ENCODE data around the gene CDK5RAP2. TPM values are rescaled to one million over a fixed set of nuclear protein-coding genes. Genes with fewer than 3 reads are reported as not detected.
A peak's percentile ranks its signal among the peaks of the same experiment; 100 is the strongest.

The CDK5RAP2 gene
- total RNA-seq, 2 experiments from 2014 or later: 75.3 to 75.9 TPM

DNA sequence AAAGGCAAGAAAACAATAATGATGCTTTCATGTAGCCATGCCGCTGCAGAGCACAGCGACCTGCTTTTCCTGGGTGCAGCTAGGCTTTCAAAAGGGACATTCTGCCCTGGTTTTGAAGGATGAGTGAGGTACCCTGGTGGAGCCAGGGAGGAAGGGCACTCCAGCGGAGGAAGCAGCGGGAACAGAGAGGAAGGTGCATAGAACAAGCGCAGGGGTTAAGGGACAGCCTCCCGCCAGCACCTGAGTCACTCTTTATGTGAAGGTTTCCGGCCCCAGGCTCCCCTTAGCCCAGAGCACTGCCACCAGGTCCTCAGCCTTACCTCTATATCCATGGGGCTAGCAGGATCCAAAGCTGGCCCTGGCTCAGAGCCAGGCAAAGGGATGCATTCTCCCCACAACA is 221.1 kb downstream of the CDK5RAP2 start:
- H3K27ac Mint-ChIP-seq: no peak overlapping the region
- no peaks in the 10 kb centered on the region for H3K27me3 Mint-ChIP-seq
- CTCF ChIA-PET: no interaction called here
- no peak for DNase-seq
- no peak overlapping the region for H3K4me3 Mint-ChIP-seq
- intact Hi-C loops (cut with micrococcal nuclease): no loop called here
- POLR2A ChIA-PET: no interaction called here
- peaks cover 7% of the 10 kb centered on the region for H3K9me3 Mint-ChIP-seq
- H3K4me1 Mint-ChIP-seq (ENCODE audit: low read depth): no peaks in the 10 kb centered on the region
- peaks cover 3% of the 10 kb centered on the region for H3K36me3 Mint-ChIP-seq

DNA sequence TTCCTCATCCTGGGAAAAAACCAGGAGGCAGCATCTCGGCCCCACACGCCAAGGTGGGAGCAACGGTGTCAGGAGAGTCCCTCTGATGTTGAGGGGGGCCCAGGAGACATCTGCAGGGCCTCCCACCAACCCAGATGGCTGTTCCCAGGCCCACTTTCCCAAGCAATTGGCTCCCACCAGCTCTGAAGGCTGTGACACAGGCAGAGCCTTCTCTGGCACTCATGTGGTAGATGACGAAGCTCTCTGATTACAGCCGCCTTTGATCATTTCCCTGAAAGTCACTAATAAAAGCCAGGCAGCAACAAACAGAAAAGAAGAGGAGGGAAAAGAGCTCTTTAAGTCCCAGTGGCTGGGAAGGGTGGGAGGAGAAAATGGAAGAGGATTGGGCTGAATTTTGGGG is 226.5 kb downstream of the CDK5RAP2 start:
- ChIA-PET CTCF (no interaction called here), POLR2A (no interaction called here)
- DNase-seq: no peak
- Mint-ChIP-seq H3K36me3 (peaks cover 3% of the 10 kb centered on the region), H3K4me3 (no peak overlapping the region), H3K9me3 (peaks cover 7% of the 10 kb centered on the region), H3K27ac (no peak overlapping the region), H3K27me3 (peaks cover 3% of the 10 kb centered on the region), H3K4me1 (ENCODE audit: low read depth) (no peaks in the 10 kb centered on the region)
- intact Hi-C loops (cut with micrococcal nuclease): no loop called here

DNA sequence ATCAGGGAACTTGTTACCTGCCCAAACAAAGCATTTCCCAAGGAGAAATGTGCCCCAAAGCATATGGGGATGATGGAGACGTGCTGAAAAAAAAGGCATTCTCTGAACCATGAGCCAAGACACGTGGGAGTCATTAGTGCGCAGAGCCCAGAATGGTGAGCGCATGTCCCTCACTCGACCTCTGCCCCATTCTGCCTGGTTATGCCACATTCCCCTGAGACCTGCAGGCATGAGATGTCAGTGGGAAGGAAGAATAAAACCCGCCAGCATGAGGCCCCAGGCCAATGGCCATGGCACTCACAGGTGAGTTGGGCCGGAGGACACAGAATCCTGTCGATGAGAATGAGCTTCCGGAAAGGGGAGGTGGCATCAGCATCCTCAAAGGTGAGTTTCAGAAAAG is 228.9 kb downstream of the CDK5RAP2 start:
- Mint-ChIP-seq H3K9me3 (peaks cover 2% of the 10 kb centered on the region), H3K27me3 (peaks cover 3% of the 10 kb centered on the region), H3K27ac (no peak overlapping the region), H3K4me1 (ENCODE audit: low read depth) (no peaks in the 10 kb centered on the region), H3K4me3 (no peak overlapping the region), H3K36me3 (no peaks in the 10 kb centered on the region)
- POLR2A ChIA-PET: interaction anchor here (0.6 kb wide), 1 partner anchor 240 kb away, joined by 3 read pairs; no protein-coding TSS in a partner anchor
- no peak for DNase-seq
- CTCF ChIA-PET: no interaction called here
- intact Hi-C loops (cut with micrococcal nuclease): no loop called here

DNA sequence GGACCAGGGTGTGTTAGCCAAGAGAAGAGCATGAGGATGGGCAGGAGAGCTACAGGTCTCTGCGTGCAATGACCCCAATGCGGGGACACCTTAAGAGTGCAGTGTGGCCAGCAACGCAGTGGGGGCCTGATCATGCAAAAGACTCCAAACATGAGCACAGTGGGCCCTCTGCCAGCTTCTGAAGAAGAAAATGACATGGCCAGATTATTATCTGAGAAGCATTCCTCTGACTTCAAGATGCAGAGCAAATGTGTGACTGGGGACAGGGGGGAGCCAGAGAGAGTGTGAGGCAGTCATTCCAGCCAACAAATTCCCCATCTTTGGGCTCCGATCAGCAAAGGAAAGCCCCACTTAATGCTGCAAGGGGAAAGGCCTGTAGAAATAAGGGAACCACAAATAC is 229.4 kb downstream of the CDK5RAP2 start:
- Mint-ChIP-seq H3K27ac (no peak overlapping the region), H3K27me3 (peaks cover 3% of the 10 kb centered on the region), H3K4me3 (no peak overlapping the region), H3K36me3 (no peaks in the 10 kb centered on the region), H3K9me3 (no peaks in the 10 kb centered on the region), H3K4me1 (ENCODE audit: low read depth) (peaks cover under 1% of the 10 kb centered on the region)
- POLR2A ChIA-PET: no interaction called here
- CTCF ChIA-PET: interaction anchor here (0.6 kb wide), 1 partner anchor 795 kb away, joined by 3 read pairs; no protein-coding TSS in a partner anchor
- DNase-seq: no peak
- intact Hi-C loops (cut with micrococcal nuclease): no loop called here

DNA sequence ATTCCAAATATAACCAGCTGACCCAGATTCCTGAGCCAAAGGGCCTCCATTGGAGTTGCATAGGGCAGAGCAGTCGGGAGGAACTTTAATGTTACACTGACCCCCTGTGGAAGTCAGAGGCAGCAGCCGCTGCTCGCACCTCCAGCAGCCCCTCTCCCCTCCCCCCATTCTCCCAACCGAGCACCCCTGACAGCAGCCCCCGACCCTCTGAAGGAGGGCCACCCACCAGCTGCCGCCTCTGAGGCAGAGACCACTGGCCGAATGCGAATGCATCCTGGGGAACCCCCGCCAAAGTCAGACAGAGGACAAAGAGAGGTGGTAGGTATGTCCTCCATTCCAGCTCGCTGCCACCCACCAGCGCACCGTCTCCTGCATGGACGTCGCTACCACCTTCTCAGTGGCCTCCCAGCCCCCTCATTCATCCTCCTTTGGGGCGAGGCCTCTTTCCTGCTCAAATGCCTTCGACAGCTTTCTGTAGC is 231.0 kb downstream of the CDK5RAP2 start:
- CTCF ChIA-PET: no interaction called here
- H3K27me3 Mint-ChIP-seq: peaks cover 3% of the 10 kb centered on the region
- no peak overlapping the region for H3K4me3 Mint-ChIP-seq
- DNase-seq: peak; percentile 18
- intact Hi-C loops (cut with micrococcal nuclease): loop anchor here (5.0 kb wide), 1 partner anchor 382 kb away; no protein-coding TSS in a partner anchor
- peaks cover 2% of the 10 kb centered on the region for H3K4me1 Mint-ChIP-seq (ENCODE audit: low read depth)
- POLR2A ChIA-PET: no interaction called here
- H3K9me3 Mint-ChIP-seq: no peaks in the 10 kb centered on the region
- H3K36me3 Mint-ChIP-seq: no peaks in the 10 kb centered on the region
- no peak overlapping the region for H3K27ac Mint-ChIP-seq

DNA sequence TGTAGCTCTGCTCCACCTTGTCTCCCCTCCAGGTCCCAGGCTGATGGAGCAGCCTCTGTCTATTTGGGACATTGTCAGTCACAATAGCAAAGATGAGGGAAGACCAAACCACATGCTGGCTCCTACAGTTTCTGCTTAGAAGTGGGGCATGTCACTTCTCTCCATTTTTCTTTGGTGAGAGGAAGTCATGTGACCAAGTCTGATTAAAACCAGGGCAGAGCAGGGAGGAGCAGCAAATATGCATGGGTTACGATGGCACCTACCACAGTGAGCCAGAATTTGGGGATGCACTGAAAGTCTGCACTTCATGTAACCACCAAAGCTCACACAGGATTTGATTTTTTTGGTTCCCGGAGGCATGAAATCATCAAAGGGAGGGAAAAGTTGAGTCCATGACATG is 234.6 kb downstream of the CDK5RAP2 start:
- H3K4me3 Mint-ChIP-seq: no peak overlapping the region

DNA sequence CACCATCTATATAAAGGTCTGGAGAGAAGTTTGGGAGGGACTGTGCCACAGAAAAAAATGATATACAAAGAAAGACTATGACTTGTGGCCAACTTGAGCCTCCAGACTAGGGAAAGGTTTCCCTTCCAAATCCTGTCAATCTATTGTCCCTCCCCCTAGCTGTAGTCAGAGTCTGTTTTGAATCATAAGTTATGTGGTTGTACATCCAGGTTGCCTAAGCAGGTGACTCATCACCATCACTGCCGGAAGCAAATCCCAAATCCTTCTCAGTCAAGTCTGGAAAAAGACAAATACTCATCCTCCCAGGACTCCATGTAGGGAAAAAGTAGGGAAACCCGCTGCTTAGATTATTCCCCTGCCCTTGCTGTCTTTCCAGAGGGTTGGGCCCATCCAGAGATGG is 235.7 kb downstream of the CDK5RAP2 start:
- ChIA-PET POLR2A (no interaction called here), CTCF (no interaction called here)
- H3K27me3 Mint-ChIP-seq: peaks cover 4% of the 10 kb centered on the region
- intact Hi-C loops (cut with micrococcal nuclease): no loop called here
- DNase-seq: no peak
- H3K9me3 Mint-ChIP-seq: no peaks in the 10 kb centered on the region
- H3K4me1 Mint-ChIP-seq (ENCODE audit: low read depth): peaks cover 2% of the 10 kb centered on the region
- H3K36me3 Mint-ChIP-seq: no peaks in the 10 kb centered on the region
- H3K27ac Mint-ChIP-seq: no peak overlapping the region
- H3K4me3 Mint-ChIP-seq: no peak overlapping the region

More for the DNA sequence above, 234.6 kb downstream of the CDK5RAP2 start:
- no peak for DNase-seq
- H3K27me3 Mint-ChIP-seq: peaks cover 3% of the 10 kb centered on the region
- no peaks in the 10 kb centered on the region for H3K36me3 Mint-ChIP-seq
- intact Hi-C loops (cut with micrococcal nuclease): loop anchor here (5.0 kb wide), 1 partner anchor 378 kb away; no protein-coding TSS in a partner anchor
- ChIA-PET POLR2A (no interaction called here), CTCF (no interaction called here)
- no peak overlapping the region for H3K27ac Mint-ChIP-seq
- peaks cover 2% of the 10 kb centered on the region for H3K4me1 Mint-ChIP-seq (ENCODE audit: low read depth)
- H3K9me3 Mint-ChIP-seq: no peaks in the 10 kb centered on the region

DNA sequence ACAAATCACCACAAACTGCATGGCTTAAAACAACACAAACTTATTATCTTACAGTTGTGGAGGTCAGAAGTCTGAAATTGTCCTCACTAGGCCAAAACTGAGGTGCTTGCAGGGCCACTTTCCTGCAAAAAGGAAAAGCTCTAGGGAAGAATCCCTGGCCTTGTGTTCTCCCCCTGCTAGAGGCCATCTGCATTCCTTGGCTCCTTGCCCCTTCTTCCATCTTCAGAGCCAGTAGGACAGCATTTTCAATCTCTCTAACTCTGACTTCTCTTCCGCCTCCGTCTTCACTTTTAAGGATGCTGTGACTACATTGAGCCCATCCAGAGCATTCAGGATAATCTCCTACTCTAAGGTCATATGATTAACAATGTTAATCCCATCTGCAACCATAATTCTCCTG is 236.6 kb downstream of the CDK5RAP2 start:
- no peaks in the 10 kb centered on the region for H3K36me3 Mint-ChIP-seq
- H3K27me3 Mint-ChIP-seq: peaks cover 4% of the 10 kb centered on the region
- CTCF ChIA-PET: no interaction called here
- H3K27ac Mint-ChIP-seq: no peak overlapping the region
- H3K9me3 Mint-ChIP-seq: no peaks in the 10 kb centered on the region
- intact Hi-C loops (cut with micrococcal nuclease): no loop called here
- POLR2A ChIA-PET: no interaction called here
- no peak overlapping the region for H3K4me3 Mint-ChIP-seq
- peaks cover 2% of the 10 kb centered on the region for H3K4me1 Mint-ChIP-seq (ENCODE audit: low read depth)
- DNase-seq: no peak

Other genes starting within 250 kb of the CDK5RAP2 start
- gene MEGF9, start 134.3 kb upstream of the CDK5RAP2 start, total RNA-seq: 1 to 10 TPM; 4.4 to 4.6 TPM
- 10 to 100 TPM; 70.2 to 72.5 TPM for gene FBXW2, start 213.2 kb upstream of the CDK5RAP2 start, total RNA-seq